Lower leg skin (tissue), 4 donors: Measurements from ENCODE around the gene NTM. TPM values are rescaled to one million over a fixed set of nuclear protein-coding genes. Genes with fewer than 3 reads are reported as not detected.

Source experiments
- DNase-seq, 2 donors: peaks; one replicate each; pipeline ENCODE4 v3.0.0-alpha.2; 2019; ENCODE audit warnings: low spot score in 2 of 2
- H3K4me3 ChIP-seq: fragments of 200-600 bp; sonication (generic); 2 replicates; pipeline ENCODE4 v1.5.1; 2017; ENCODE audit warnings: mild to moderate bottlenecking, low read depth; ENCODE audit not compliant: poor library complexity, severe bottlenecking
- POLR2A ChIP-seq, 2 donors: fragments of 450-650 bp; IDR thresholded peaks; one replicate each; pipeline ENCODE4 v1.6.1; 2016 to 2017; ENCODE audit warnings: antibody characterized with exemption in 2 of 2, mild to moderate bottlenecking in 1 of 2, moderate library complexity in 1 of 2
- WGBS, 2 donors: methylation state at CpG; one replicate each; pipeline ENCODE4 v1.1.5; 2018; 5-methylcytosine and 5-hydroxymethylcytosine counted together
- intact Hi-C: fragments of 100-400 bp; cut with DNase I; formaldehyde crosslinking; loops from one replicate; pipeline ENCODE4 v1.15.0; 2023; ENCODE audit warnings: low total_unique reads
- total RNA-seq, 4 donors: library from RNA; depleted of rRNA; stranded (reverse); fragments of >200 nt; gene quantifications; one replicate each; pipeline ENCODE4 v1.1.0, GENCODE V29; 2016
- TF ChIP-seq, protein P1 (sequence below), 3 donors: fragments of 450-650 bp; IDR thresholded peaks; one replicate each; pipeline ENCODE4 v1.5.1; 2016; ENCODE audit warnings: antibody characterized with exemption in 3 of 3, mild to moderate bottlenecking in 3 of 3, moderate library complexity in 2 of 3

NTM gene
- total RNA-seq, 4 donors from 2014 or later: 2.8 to 5.7 (median 4.9) TPM

DNA sequence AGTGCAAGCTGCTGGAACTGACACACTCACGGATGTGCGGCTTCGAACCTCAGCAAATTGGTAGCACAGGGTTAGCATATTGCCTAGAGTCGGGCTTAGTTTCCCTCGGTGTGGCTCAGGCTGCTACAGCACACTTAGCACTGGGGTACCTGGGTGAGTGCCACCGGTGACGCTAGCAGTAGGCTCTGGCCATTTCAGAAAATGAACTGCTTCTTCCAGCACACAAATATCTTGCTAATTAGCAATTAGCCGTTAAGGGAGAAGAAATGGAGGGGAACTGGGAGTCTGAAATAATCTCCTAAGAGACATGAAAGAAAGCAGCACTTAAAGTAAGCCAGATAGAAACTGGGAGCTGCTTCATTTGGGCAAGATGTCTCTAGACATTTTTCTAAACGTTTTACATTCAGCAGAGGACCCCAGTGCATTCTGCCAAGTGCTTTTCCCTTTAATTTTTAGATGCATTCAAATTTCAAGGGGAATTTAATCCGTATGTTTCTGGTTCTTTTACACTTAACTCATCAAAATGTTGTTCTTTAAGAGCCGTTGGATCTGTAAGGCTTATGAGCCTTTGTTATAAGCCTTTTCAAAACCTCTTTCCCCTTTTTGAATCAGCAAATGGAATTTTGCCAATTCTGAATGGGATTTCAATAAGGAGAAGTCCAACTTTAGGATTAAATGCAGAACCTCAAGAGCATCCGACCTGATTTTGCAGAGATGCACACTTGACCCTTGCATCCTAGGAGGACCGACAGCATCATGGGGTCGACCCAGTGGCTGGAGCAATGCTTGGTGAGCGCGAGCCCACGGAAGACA is 708.1 kb downstream of the NTM start:
- no peak overlapping the region for H3K4me3 ChIP-seq
- no peak for DNase-seq
- TF ChIP-seq POLR2A (IDR thresholded peaks at IDR 0.05): no peak
- TF ChIP-seq, protein P1, sequence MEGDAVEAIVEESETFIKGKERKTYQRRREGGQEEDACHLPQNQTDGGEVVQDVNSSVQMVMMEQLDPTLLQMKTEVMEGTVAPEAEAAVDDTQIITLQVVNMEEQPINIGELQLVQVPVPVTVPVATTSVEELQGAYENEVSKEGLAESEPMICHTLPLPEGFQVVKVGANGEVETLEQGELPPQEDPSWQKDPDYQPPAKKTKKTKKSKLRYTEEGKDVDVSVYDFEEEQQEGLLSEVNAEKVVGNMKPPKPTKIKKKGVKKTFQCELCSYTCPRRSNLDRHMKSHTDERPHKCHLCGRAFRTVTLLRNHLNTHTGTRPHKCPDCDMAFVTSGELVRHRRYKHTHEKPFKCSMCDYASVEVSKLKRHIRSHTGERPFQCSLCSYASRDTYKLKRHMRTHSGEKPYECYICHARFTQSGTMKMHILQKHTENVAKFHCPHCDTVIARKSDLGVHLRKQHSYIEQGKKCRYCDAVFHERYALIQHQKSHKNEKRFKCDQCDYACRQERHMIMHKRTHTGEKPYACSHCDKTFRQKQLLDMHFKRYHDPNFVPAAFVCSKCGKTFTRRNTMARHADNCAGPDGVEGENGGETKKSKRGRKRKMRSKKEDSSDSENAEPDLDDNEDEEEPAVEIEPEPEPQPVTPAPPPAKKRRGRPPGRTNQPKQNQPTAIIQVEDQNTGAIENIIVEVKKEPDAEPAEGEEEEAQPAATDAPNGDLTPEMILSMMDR (IDR thresholded peaks at IDR 0.05): no peak
- WGBS, 2 donors: 82% methylated on average over 17 of the region's 17 CpGs
- intact Hi-C loops: no loop called here

DNA sequence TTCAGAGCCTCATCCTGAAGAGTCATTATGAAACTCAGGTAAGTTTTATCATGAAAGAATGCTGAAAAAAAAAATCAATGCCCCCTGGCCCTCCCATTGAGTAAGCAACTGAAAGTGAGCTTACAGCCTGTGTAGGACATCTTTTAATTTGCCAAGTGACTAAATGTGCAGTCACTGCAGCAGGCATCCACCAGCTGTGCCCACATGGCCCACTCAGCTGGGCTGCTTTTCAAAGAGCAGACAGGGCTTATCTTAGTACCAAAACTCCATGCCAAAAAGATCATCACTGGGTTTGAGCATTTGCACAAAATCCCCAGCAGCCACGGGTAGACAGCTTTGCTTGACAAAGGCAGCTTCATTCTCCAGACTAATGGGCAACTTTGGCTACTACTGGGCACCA is 709.7 kb downstream of the NTM start:
- DNase-seq: no peak
- intact Hi-C loops: no loop called here
- TF ChIP-seq POLR2A (IDR thresholded peaks at IDR 0.05): no peak
- TF ChIP-seq, protein P1 (IDR thresholded peaks at IDR 0.05): no peak
- no peak overlapping the region for H3K4me3 ChIP-seq
- WGBS, 2 donors: 64 to 78% methylated on average over 1 of the region's 1 CpG

DNA sequence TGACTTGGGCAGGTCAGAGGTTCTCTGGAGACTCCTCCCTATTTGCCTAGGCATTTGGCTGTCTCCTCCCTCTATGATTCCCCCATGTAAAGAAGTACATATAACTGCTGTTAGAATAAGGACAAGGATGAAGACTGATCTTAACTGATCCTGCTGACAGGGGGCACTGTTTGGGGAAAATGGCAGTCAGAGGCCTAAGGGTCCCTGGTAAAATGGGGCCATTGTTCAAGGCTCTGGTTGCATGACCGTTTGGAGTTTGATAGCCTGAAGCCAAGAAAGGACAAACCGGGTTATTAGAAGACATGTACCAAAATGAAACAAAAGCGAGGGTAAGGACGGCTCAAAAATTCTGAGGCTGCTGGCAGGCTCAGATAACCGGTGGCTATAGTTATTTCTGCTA is 712.2 kb downstream of the NTM start:
- 87 to 94% methylated on average over 5 of the region's 5 CpGs for WGBS, 2 donors
- intact Hi-C loops: no loop called here
- H3K4me3 ChIP-seq: no peak overlapping the region
- no peak for TF ChIP-seq POLR2A (IDR thresholded peaks at IDR 0.05)
- DNase-seq: no peak

DNA sequence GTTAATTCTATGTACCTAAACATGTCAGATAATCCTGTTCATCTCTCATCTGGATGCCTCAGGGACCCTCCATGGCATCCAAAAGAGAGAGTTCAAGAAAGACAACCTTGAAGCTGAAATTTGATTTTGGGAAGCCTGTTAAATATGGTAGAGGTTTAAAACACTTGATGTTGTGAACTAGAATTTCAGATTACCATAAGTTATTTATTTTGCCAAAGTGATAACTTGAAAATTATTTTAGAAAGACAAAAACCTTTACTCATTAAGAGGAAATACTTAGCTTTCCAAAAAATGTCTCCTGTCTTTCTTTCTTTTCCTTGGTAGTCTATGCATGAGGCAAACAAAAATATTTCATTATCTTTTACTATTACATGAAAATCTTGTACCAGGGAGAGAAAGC is 714.0 kb downstream of the NTM start:
- H3K4me3 ChIP-seq: no peak overlapping the region
- intact Hi-C loops: no loop called here
- no peak for TF ChIP-seq POLR2A (IDR thresholded peaks at IDR 0.05)
- TF ChIP-seq, protein P1 (IDR thresholded peaks at IDR 0.05): no peak
- no peak for DNase-seq

- no peak for DNase-seq
- WGBS, 2 donors: 67 to 91% methylated on average over 1 of the region's 1 CpG
- TF ChIP-seq, protein P1 (IDR thresholded peaks at IDR 0.05): no peak
- TF ChIP-seq POLR2A (IDR thresholded peaks at IDR 0.05): no peak
- intact Hi-C loops: no loop called here
- no peak overlapping the region for H3K4me3 ChIP-seq
Measured at GRCh38 chr11:132087148-132087547, 716.7 kb downstream of the NTM start.

GRCh38 chr11:132088551-132088950 is 718.1 kb downstream of the NTM start:
- no peak overlapping the region for H3K4me3 ChIP-seq
- no peak for DNase-seq
- TF ChIP-seq, protein P1 (IDR thresholded peaks at IDR 0.05): no peak
- TF ChIP-seq POLR2A (IDR thresholded peaks at IDR 0.05): no peak
- intact Hi-C loops: no loop called here
- 62 to 73% methylated on average over 3 of the region's 3 CpGs for WGBS, 2 donors
